Gastrocnemius medialis (tissue), 4 donors: ENCODE results near the gene LRMDA. TPM values are rescaled to one million over a fixed set of nuclear protein-coding genes. Genes with fewer than 3 reads are reported as not detected.

Source experiments
- ATAC-seq, 2 donors: fragments of 150-250 bp; one replicate each; pipeline ENCODE4 v1.9.1; 2016
- DNase-seq, 2 donors: peaks; one replicate each; pipeline ENCODE4 v3.0.0-alpha.2; 2019
- H3K27ac ChIP-seq, 4 donors: fragments of 200-600 bp; sonication (generic); 1 replicate in 1 of 4; 2 replicates in 3 of 4; pipeline ENCODE4 v1.5.1; 2016 to 2018; ENCODE audit warnings: mild to moderate bottlenecking in 2 of 4, moderate library complexity in 1 of 4
- H3K27me3 ChIP-seq, 3 donors: fragments of 200-600 bp; sonication (generic) in 2 of 3; 1 replicate in 1 of 3; 2 replicates in 2 of 3; pipeline versions ENCODE4 v1.5.1 to v1.6.0; 2016 to 2019; ENCODE audit warnings: mild to moderate bottlenecking in 1 of 3, moderate library complexity in 1 of 3
- H3K36me3 ChIP-seq, 2 donors: fragments of 200-600 bp; sonication (generic) in 1 of 2; one replicate each; pipeline ENCODE4 v1.5.1; 2017 to 2018
- H3K4me1 ChIP-seq, 2 donors: fragments of 200-600 bp; sonication (generic) in 1 of 2; one replicate each; pipeline ENCODE4 v1.5.1; 2016 to 2017; ENCODE audit warnings: mild to moderate bottlenecking in 2 of 2
- H3K4me3 ChIP-seq, 4 donors: fragments of 200-600 bp; sonication (generic) in 3 of 4; 1 replicate in 1 of 4; 2 replicates in 3 of 4; pipeline ENCODE4 v1.5.1; 2016 to 2019; ENCODE audit warnings: mild to moderate bottlenecking in 2 of 4
- H3K9me3 ChIP-seq, 3 donors: fragments of 200-600 bp; sonication (generic) in 2 of 3; 1 replicate in 1 of 3; 2 replicates in 2 of 3; pipeline ENCODE4 v1.5.1; 2016 to 2019
- CTCF ChIP-seq, 5 experiments: fragments of 450-650 bp in 3 of 5; fragments of 200-600 bp in 2 of 5; sonication (generic) in 2 of 5; IDR thresholded peaks in 4 of 5; conservative IDR thresholded peaks in 1 of 5; 1 replicate in 4 of 5; 2 replicates in 1 of 5; pipeline ENCODE4 v1.5.1; 2016 to 2019; ENCODE audit warnings: antibody characterized with exemption in 5 of 5, mild to moderate bottlenecking in 3 of 5, moderate library complexity in 3 of 5
- POLR2A ChIP-seq, 2 donors: fragments of 450-650 bp; IDR thresholded peaks; one replicate each; pipeline ENCODE4 v1.6.1; 2017; ENCODE audit warnings: antibody characterized with exemption in 2 of 2, mild to moderate bottlenecking in 2 of 2, moderate library complexity in 2 of 2
- in situ Hi-C, 4 donors: fragments of 200-750 bp; cut with MboI; loops; one replicate each; pipeline versions ENCODE4 v1.15.0 to v1.8.0; 2017; ENCODE audit warnings: low sequenced_read_pairs in 4 of 4
- intact Hi-C: fragments of 100-400 bp; cut with DNase I; formaldehyde crosslinking; loops from one replicate; pipeline ENCODE4 v1.15.1; 2023; ENCODE audit warnings: low total_unique reads
- total RNA-seq, 4 donors: library from RNA; depleted of rRNA; stranded (reverse); fragments of >200 nt; gene quantifications; one replicate each; pipeline versions ENCODE4 v1.1.0 to v1.2.3, GENCODE V29; 2016

The LRMDA gene
- total RNA-seq, 4 donors from 2014 or later = 0.80 to 4.5 (median 1.4) TPM

DNA sequence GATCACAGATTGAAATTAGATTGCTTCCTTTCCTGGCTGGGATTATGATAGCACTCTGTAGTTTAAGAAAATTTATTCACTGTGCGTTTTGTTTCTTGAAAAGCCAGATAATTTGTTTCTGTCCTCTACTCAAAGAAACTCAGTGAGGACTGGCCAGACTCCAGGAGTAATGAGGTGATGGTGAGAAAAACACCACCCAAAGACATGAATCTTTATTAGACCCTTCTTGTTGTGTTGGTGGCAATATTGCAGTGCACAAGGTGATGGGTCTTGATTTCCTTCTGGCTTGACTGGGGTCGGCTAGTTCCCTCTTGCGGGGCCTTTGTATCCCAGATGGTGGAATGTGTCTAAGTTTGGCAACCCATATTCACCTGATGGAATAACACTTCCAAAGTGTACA, 756.8 kb downstream of the LRMDA start:
- H3K36me3 ChIP-seq = no peaks in the 10 kb centered on the region
- in situ Hi-C loops (no loop called here), intact Hi-C loops (no loop called here)
- H3K9me3 ChIP-seq = no peaks in the 10 kb centered on the region
- TF ChIP-seq POLR2A (IDR thresholded peaks at IDR 0.05) (no peak), CTCF (IDR thresholded peaks at IDR 0.05 in 4 of 5, conservative IDR thresholded peaks at IDR 0.05 in 1 of 5) (no peak)
- H3K27me3 ChIP-seq = no peaks in the 10 kb centered on the region
- no peak overlapping the region for H3K4me3 ChIP-seq
- no peaks in the 10 kb centered on the region for H3K4me1 ChIP-seq
- DNase-seq (no peak), ATAC-seq (no peak)
- no peak overlapping the region for H3K27ac ChIP-seq

DNA sequence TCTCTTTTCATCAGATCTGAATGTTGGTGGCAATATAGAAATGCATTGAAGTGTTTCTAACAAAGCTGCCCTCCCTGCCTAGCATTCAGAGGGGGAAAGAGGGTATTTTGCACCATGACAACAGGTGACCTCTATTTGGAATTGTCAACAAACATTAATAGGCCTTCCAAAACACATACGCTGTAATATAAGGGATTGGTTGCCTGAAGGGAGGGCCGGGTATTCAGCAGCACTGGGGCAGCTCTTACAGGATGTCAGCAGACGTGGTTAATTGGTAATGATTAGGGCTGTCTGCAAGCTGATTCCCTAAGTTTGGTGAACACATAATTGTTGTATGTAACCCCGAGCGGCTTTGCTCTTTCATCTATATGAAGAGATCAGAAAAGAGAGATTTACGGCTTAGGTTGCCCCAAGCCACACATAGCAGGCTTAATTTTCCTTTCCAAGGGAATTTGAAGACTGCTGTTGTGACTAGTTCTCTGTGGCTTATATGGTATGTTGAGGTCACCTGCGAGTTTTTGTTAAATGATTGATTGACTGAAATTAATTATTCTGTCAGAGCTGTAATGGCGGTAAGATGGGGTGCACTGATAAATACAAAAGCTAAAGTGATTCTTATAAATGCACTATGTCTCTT, 759.3 kb downstream of the LRMDA start:
- H3K27ac ChIP-seq = no peak overlapping the region

DNA sequence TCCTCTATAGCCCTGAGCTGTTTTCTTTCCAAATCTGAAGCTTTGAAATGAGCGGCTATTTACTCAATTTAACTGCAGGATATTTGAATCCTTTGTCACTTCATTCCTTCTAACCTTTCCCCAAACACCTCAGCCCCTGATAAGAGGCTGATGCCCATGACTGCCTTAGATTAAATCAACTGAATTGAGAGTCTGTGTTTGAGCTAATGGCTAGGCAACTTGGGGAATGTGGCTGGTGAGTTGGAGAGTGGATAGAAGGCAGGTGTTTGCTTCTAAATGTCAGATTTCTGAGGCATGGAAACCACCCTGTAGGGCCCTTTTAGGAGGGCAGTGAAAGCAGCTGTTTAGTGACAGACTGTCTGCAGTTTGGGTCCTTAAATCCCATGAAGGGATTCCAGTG, 759.9 kb downstream of the LRMDA start:
- Histone ChIP-seq H3K36me3 (no peaks in the 10 kb centered on the region), H3K4me3 (no peak overlapping the region), H3K27me3 (no peaks in the 10 kb centered on the region), H3K4me1 (no peaks in the 10 kb centered on the region), H3K9me3 (no peaks in the 10 kb centered on the region), H3K27ac (no peak overlapping the region)
- ATAC-seq (no peak), DNase-seq (no peak)
- in situ Hi-C loops (no loop called here), intact Hi-C loops (no loop called here)
- TF ChIP-seq POLR2A (IDR thresholded peaks at IDR 0.05) (no peak), CTCF (IDR thresholded peaks at IDR 0.05 in 4 of 5, conservative IDR thresholded peaks at IDR 0.05 in 1 of 5) (no peak)

More for the DNA sequence above, 759.3 kb downstream of the LRMDA start:
- Histone ChIP-seq H3K4me3 (no peak overlapping the region), H3K27me3 (no peaks in the 10 kb centered on the region), H3K36me3 (no peaks in the 10 kb centered on the region), H3K4me1 (no peaks in the 10 kb centered on the region), H3K9me3 (no peaks in the 10 kb centered on the region)
- ATAC-seq = no peak
- DNase-seq = no peak
- in situ Hi-C loops = no loop called here
- TF ChIP-seq CTCF (IDR thresholded peaks at IDR 0.05 in 4 of 5, conservative IDR thresholded peaks at IDR 0.05 in 1 of 5) (no peak), POLR2A (IDR thresholded peaks at IDR 0.05) (no peak)
- intact Hi-C loops = no loop called here

GRCh38 chr10:76192151-76192550, 760.7 kb downstream of the LRMDA start:
- Histone ChIP-seq H3K36me3 (no peaks in the 10 kb centered on the region), H3K27ac (no peak overlapping the region), H3K4me1 (no peaks in the 10 kb centered on the region), H3K27me3 (no peaks in the 10 kb centered on the region), H3K9me3 (no peaks in the 10 kb centered on the region), H3K4me3 (no peak overlapping the region)
- ATAC-seq (no peak), DNase-seq (no peak)
- TF ChIP-seq POLR2A (IDR thresholded peaks at IDR 0.05) (no peak), CTCF (IDR thresholded peaks at IDR 0.05 in 4 of 5, conservative IDR thresholded peaks at IDR 0.05 in 1 of 5) (no peak)
- in situ Hi-C loops = no loop called here
- intact Hi-C loops = no loop called here
